HG02759 (cell line): Measurements from ENCODE around the gene TBC1D13.
A peak's percentile ranks its signal among the peaks of the same experiment; 100 is the strongest.

Source experiments
- ATAC-seq: cut with Tn5 transposase; IDR thresholded peaks from one replicate; pipeline ENCODE4 v1.9.1; 2021; ENCODE audit warnings: mild to moderate bottlenecking, moderate library complexity; ENCODE audit not compliant: unreplicated experiment

Gene TBC1D13

DNA sequence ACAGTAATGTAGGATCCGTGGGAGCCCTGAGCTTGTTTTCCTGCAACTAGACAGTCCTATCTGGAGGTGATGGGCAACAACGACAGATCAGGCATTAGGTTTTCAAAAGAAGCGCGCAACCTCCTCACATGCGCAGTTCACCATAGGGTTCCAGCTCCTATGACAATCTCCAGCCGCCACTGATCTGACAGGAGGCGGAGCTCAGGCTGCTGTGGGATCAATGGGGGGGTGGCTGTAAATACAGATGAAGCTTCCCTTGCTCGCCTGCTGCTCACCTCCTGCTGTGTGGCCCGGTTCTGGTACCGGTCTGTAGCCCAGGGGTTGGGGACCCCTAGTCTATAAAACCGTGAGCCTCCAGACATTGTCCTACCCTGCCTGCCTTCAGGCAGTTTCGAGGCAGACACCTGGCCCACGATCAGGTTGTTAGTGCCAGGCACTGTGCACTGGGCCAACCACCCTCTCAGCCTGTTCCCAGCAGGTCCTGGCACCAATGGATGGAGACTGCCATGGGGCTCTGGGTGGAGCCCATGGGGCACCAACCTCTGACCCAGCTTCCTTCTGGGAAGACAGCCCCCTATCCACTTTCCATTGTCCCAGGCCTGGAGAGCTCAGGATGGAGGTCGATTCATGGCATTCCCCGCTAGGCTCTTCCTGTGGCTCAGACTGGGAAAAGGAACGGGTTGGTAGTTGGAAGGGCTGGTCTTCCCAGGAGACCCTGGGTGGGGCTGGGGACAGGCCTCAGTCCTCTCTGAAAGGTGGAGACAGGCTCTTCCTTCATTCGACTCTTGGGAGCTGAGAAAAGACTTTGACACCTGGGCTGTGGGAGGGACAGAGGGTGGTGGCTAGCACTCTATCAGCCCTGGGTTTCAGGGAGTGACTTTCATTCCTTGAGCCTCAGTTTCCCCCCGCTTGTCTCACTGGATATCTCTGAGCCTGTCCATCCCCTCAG lies 32.9 kb downstream of the TBC1D13 start:
- no peak for ATAC-seq

DNA sequence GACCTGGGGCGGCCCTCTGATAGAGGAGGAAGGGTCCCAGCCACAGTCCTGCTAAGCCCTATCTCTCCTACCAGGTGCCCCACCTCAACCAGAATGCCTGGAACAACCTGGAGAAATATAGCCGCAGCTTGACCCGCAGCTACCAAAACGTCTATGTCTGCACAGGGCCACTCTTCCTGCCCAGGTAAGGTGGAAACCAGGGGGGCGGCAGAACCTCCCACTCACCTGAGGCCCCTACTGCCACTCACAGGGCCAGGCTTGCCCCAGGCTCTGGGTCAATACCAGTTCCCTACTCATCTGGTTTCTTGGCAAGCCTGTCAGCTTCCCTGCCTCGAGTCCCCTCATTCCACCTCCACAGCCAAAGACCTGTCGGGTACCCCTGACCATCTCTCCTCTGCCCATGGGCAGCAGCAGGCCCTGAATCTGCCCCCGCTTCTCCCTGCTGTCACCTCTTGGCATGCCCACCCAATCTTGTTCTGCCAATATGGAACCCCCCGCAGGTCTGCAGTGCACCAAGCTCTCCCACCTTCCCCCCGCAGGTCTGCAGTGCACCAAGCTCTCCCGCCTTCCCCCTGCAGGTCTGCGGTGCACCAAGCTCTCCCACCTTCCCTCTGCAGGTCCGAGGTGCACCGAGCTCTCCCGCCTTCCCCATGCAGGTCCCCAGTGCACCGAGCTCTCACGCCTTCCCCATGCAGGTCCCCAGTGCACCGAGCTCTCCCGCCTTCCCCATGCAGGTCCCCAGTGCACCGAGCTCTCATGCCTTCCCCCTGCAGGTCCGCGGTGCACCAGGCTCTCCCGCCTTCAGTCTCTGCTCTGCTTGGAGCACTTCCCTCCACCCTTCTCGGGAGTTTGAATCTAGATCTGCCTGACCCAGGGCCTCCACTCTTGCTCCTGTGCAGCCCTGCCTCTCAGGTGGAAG lies 33.9 kb downstream of the TBC1D13 start:
- no peak for ATAC-seq

DNA sequence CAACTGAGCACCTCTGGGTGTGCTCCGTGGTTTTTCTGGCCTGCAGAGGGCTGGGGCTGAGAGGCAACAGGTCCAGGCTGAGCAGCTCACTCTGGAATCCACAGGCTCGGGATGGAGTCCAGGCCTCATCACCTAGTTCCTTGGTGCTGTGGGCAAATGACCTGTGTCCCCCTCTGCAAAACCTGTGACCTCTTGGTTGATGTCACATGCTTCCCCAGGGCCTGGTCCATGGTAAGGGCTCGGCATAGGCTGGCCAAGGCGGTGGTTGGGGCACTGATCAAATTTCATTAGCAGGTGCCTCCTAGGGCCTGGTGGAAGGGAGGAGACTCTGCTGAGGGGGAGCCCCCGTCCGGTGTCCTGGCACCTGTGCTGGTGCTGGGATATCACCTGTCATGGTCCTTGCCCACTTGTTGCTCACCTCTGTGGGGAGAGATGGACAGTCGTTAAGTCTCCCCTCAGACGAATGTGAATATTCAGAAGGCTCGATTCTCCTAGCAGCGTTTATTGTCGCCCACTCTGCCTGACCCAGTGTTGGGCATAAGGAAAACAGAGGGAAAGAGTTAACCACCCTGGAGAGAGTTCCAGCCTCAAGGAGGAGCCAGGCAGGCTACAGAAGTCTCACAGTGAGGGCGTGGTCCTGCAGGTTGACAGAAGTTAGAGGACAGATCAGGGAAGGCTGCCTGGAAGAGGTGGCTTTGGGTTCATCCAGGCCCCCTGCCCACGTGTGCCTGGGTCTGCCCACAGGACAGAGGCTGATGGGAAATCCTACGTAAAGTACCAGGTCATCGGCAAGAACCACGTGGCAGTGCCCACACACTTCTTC lies 34.7 kb downstream of the TBC1D13 start:
- no peak for ATAC-seq

DNA sequence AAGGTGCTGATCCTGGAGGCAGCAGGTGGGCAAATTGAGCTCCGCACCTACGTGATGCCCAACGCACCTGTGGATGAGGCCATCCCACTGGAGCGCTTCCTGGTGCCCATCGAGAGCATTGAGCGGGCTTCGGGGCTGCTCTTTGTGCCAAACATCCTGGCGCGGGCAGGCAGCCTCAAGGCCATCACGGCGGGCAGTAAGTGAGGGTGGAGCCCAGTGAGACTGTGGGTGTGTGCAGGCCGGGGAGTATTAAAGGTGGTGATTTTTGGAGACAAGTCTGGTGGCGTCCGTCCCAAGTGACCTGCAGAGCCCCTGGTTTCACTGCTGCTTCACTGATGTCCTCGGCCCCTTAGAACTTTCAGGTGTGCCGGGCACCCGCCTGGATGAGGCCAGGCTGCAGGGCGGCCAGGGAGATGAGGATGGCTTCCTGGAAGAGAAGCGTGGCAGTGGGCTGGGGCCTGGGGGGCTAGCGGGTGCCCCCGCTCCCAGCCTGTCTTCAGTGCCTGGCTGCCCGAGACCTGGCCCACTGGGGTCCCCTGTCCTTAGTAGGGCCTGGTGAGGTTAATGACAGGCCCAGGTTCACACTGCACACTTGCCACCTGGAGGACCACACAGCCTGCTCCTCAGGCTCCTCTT lies 35.5 kb downstream of the TBC1D13 start:
- ATAC-seq: no peak

DNA sequence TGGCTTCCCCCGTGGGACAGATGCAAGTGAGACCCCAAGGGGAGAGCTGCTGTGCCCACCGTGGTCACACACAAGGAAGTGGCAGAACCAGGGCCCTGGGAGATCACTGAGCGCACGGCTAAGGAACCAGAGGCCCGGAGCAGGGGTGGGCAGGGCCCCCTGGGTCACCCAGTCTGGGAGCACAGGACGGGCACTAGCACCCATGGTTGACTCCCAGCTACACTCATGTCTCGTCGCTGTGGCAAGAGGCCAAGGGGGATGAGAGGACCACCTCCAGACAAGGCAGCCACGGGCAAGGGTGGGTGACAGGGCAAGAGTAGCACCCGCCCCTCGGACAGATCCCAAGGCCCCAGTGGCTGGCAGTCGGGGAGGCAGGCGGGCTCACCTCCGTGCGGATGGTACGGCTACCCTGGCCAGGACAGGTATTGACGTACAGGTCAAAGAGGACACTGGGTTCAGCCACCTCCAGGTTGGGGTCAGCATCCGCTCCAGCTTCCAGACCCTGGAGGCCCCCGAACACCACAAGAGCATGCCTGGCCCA lies 36.4 kb downstream of the TBC1D13 start:
- no peak for ATAC-seq

DNA sequence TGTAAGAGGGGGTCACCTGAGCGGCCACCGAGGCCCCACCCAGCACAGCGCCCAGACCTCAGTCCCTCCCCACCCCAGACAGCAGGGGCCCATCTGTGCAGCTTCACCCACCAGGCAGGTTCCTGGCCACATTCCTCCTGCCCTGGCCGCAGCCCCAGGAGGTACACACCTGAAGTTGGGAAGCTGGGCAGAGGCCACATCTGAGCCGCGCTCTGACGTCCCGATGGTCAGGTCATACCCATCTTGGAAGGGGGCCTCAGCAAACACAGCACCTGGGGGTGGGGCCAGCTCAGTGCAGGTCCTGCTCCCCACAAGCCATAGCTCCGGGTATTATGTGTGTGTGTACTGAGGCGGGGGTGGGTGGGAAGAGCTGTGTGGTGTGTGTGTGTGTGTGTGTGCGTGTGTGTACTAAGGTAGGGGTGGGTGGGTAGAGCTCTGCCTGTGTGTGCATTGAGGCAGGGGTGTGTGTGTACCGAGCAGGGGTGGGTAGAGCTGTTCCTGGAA lies 36.9 kb downstream of the TBC1D13 start:
- no peak for ATAC-seq

DNA sequence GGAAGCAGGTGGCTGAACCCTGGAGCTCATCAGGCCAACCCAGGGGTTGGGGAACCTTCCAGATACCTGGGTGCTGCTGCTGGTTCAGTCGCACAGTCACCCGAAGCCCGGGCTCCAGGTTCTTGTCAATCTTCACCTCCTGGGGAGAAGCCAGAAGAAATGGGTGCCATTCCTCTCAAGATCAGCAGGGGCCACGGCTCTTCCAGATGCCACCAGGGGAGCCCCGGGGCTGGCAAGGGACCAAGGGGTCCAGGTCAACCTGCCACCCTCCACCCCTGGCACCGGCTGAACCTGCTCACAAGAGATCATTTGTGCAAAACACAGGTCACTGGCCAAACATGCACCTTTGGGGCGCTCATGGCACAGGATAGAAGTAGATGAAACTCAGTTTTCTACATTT lies 37.9 kb downstream of the TBC1D13 start:
- ATAC-seq: no peak

DNA sequence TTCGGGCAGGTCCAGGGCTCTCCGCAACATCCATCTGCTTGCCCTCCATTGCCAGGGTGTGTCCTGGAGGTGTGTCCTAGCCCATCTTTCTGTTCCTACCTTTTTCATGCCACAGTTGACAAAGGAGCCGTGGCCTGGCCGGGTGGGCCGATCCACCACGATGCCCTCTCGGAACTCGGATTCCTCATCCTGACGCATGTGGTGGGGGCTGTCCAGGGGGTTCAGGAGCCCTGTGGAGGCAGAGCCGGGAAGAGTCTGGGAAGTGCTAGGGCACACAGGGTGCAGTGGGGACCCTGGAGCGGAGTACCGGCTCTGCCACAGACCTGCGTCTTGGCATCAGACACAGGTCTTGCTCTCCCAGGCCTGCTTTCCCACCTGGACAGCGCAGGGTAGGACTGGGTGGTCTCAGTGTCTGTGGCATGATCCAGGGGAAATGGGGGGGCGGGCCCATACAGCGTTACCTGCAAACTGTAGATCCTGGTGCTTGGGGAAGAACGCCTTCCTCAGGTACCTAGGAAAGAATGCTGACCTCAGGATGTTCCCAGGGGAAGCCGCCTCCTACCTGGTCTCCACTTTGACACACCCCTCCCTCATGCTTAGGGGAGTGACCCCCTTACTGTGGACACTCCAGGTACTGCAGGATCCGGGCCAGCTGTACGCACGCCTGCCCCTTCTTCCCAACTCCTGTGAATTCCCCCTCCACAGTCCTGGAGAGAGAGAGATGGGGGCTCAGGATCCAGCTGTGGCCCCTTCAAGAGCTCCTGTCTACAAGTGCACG lies 39.1 kb downstream of the TBC1D13 start:
- no peak for ATAC-seq

DNA sequence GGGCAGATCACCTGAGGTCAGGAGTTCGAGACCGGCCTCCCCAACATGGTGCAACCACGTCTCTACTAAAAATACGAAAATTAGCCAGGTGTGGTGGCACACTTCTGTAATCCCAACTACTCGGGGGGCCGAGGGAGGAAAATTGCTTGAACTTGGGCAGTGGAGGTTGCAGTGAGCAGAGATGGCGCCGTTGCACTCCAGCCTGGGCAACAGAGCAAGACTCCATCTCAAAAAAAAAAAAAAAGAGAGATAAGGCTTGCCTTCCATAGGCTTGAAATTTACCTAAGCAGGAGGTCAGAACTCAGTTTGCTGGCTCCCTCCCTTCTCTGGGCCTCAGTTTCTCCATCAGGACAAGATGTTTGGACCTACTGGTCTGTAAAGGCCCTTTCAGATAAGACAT lies 41.2 kb downstream of the TBC1D13 start:
- ATAC-seq: no peak

DNA sequence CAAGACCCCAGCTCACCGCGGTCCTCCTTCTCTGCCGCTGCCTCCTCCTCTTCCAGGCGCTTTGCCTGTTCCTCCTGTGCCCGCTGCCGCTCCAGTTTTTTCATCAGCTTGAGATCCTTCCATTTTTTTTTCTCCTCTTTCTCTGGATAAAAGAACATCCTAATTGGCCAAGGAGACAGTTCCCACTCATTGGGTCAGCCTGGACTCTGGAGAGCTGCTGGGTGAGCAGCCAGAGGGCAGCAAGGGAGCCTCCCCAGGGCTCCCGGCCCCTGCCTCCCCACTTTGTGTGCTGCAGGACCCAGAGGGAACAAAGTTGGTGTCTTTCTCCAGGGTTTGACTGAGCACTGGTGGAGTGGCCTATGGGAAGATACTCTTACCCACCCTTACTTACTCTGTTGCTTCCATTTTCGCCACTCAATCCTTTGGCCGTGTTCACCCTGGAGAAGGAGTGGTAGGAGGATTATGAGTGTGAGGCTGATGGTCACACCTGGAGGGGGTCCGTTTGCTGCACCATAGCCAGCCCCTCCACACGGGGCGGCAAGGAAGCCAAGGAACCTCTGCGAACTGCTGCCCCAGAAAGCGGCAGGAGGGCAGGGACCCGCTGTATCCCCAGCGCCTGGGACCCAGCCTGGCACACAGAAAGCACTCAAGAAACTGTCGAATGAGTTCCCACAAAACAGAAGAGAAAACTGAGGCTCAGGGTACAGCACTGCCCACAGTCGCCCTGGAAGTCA lies 41.8 kb downstream of the TBC1D13 start:
- no peak for ATAC-seq

DNA sequence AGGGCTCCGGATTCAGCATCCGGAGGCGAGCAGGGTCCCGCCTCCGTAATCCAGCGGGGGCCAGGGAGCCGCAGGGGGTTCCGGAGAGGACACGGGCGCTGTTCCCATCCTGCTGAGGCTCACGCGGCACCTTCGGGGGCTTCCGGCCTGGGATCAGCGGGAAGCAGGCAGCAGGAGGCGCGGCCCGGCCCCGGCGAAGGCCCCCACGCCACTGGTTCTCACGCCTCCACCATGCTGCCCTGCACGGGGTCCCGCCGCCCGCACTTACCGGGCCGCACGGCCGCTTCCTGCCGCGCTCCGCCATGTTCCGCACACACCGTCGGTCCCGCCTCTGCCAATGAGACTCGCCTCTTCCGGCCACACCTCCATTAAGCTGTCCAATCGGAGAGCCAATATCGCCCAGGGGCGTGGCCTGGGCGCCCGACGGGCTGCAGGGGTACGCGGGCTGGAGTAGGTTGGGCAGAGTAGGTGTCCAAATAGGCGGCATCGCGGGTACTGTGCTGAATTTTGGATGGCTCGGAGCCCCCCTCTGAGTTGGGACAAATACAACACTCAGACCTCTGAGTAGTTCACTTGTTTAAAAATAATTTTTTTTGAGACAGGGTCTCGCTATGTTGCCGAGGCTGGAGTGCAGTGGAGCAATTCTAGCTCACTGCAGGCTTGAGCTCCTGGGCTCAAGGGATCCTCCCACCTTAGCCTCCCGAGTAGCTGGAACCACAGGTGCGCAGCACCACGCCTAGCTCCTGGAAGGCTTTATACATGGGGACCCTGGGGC lies 42.6 kb downstream of the TBC1D13 start, which contains the start of gene SPOUT1:
Gene SPOUT1 (minus strand): TSS at position 318 of the 775 bp plus-strand sequence. CDS start 14 bp downstream, at position 304.
- peak; percentile 97 for ATAC-seq

DNA sequence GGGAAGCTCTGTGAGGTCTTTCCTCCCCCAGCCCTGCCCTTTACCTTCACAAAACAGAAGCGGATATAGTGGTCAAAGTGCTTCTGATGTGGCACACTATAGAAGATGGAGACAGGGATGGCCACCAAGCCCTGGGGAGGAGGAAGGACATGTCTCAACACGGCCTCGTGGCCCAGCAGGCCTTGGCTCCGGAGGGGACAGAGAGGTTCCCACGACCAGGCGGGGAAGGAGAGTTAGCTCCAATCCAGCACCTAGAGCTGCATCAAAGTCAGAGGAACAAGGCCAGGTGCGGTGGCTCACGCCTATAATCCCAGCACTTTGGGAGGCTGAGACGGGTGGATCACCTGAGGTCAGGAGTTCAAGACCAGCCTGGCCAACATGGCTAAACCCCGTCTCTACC lies 46.6 kb downstream of the TBC1D13 start:
- no peak for ATAC-seq

DNA sequence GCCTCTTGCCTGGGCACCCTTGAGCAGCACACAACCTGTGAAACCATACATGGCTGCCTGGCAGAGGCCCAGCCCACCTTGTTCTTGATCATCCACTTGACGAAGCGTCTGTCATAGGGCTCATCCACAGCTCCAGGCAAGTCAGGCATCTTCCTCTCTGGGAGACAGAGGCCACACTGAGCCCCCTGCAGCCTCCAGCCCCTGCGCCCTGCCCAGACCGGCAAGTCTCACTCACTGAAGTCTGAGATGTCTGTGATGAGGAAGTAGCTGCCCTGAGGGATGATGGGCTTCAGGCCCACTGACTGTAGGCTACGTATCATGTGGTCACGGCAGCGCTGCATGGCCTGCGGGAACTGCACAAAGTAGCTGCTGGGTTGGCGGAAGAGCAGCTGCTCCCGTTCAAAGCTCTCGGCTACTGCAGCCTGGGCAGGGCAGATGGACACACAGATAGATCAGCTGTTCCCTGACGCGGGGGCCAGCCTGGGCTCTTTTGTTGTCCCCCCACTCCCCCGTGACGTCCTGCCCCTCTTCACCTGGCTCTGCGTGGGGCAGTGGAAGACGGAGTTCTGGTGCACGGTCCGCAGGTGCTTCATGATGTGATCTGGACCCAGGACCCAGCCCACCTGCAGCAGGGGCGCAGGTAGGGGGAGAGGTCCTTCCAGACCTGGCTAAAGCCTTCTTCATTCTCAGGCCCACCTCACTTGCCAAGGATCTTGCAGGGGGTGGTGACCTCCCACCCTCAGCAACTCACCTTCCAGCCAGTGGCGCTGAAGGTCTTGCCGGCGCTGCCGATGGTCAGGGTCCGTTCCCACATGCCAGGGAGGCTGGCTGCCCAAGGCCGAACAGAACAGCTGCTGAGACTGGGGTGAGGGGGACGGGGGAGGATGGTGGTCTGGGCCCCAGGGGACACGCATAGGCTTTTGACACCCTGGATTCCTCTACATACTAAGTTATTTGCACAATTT lies 48.5 kb downstream of the TBC1D13 start:
- no peak for ATAC-seq

DNA sequence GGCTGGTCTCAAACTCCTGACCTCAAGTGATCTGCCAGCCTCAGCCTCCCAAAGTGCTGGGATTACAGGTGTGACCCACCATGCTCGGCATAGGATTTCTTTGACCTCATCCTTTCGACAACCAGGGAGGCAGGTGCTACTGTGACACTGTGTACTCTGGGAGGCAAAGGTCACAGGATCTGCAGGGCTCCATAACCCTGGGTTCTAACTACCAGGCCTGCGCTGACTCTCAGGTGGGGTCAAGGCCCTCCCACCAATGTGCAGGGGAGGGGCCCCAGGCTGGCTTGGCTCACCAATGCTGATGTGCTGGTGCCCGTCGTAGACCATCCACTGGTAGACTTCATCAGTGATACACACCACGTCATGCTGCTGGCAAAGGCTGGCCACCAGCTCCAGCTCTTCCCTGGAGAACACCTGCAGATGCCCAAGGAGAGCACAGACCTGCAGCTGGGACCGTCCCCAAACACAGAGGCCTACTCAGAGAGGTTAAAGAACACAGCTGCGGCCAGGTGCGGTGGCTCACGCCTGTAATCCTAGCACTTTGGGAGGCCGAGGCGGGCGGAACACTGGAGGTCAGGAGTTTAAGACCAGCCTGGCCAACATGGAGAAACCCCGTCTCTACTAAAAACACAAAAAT lies 49.6 kb downstream of the TBC1D13 start:
- no peak for ATAC-seq

DNA sequence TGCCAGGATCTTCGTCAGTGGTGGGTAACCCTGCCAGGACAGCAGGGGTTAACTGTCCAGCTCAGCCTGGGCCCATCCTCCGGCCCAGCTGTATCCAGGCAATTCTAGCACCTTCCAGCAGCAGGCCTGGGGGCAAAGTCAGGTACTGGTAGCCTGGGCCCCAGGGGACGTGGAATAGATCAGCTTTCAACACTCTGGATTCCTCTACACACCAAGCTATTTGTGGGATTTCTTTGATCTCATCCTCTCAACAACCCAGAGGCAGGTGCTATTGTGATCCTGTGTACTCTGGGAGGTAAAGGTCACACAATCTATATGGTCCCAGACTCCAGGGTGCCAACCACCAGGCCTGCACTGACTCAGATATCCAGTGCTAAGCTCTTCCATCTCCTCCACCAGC lies 51.3 kb downstream of the TBC1D13 start:
- no peak for ATAC-seq

DNA sequence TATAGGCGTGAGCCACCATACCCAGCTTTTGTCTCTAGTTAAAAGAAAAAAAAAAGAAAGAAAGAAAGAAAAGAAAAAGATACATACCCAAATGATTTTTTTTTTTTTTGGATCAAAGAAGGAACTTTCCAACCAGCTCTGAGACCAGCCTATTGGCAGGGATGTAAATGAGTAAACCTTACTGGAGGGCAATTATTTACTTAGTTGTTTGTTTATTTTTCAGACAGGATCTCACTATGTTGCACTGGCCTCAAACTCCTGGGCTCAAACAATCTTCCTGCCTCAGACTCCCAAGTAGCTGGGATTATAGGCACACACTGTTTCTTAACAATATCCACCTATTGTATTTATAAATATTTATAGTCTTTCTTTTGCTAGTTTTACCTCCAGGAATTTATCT lies 53.5 kb downstream of the TBC1D13 start:
- ATAC-seq: no peak
